ENCODE measurements around the gene OXCT2.
"Not testable (repeated sequence)": the region's sequence is repeated elsewhere in the genome, so short reads cannot be mapped to it uniquely, and the experiment has no call there.

The OXCT2 gene

GRCh38 chr1:39776400-39776713 is 5.2 kb upstream of the OXCT2 start:
- no peak for TF ChIP-seq CTCF (IDR thresholded peaks at IDR 0.05; ENCODE audit: low read length, missing control alignments)
- no peak for DNase-seq (ENCODE audit: low read depth)
- no peak overlapping the region for H3K4me3 ChIP-seq (replicated peaks; ENCODE audit: low read depth, low read length)

GRCh38 chr1:39775676-39776399 is 4.7 kb upstream of the OXCT2 start:
- H3K4me3 ChIP-seq (replicated peaks; ENCODE audit: low read depth, low read length); DNase-seq (ENCODE audit: low read depth): not testable (repeated sequence)

DNA sequence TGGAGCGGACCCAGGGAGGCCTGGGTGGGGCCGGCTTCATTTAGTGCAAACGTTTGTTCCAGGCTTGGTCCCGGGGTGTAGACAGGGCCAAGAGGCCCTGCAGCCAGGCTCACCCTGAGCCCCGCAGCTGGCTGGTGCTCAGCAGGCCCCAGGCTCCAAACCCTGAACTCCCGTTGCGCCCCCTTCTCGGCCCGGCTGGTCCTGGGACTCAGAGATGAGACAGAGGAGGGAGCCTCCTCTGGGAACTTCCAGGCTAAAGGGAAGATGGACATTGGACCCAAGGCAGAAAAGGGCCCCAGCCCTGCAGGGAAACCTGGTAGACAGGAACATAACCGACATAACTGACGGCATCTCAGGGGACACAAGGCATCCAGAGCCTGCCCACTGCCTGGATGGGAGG is 4.0 kb upstream of the OXCT2 start:
- DNase-seq (ENCODE audit: low read depth); H3K4me3 ChIP-seq (replicated peaks; ENCODE audit: low read depth, low read length): not testable (repeated sequence)

DNA sequence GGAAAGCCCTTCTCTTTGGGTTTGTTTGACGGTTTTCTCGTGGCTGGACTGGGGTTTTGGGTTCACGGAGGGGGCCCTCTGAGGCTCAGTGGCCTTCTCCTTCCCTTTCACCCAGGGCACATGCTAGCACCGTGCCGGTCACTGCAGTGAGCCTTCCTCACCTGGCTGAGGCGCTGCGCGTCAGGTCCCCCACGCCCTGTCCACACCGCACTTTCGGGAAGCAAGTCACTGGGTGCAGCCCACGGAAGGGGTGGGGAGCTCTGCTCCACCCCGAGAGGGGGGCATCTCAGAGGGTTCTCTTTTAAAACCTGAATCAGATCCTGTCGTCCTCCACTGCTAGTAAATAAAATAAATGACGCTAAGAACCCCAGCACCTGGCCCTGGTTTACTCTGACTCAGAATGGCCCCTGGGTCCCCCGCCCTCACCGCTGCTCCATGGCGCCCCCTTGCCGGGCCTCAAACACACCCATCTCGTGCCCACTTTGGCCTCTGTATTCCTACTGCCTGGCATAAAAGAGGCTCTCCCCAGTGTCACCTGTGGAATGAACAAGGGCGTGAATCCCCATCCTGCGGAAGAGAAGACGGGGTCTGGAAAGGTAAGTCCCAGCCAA is 2.3 kb upstream of the OXCT2 start:
- not testable (repeated sequence) for DNase-seq (ENCODE audit: low read depth); H3K4me3 ChIP-seq (replicated peaks; ENCODE audit: low read depth, low read length)

DNA sequence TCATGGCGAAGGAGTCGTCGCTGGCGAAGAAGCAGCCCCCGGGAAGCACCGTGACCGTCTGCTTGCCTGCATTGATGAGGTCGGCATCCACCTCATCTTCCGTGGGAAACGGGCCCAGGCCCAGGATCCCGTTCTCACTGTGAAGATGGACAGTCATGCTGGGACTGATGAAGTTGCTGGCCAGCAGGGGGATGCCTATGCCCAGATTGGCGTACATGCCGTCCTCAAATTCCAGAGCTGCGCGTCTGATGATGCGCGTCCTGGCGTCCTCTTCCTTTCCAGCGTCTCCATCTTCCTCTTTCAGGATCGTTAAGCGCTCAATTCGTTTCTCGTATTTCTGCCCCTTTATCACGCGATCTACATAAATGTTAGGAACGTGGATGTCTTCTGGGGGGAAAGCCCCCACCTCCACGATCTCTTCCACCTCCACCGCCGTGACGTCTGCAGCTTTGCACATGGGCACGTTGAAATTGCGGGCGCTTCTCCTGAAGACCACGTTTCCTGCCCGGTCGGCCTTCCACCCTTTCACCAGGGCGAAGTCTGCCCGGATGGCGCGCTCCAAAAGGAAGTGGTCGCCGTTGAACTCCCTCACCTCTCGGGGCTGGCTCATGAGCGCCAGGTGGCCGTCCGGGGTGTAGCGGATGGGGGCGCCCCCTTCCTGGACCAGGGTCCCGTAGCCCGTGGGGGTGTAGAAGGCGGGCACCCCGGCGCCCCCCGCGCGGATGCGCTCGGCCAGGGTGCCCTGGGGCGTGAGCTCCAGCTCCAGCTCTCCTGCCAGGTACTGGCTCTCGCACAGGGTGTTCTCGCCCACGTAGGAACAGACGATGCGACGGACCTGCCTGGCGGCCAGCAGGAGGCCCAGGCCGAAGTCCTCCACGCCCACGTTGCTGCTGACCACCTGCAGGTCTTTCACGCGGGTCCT is 787 bp downstream of the OXCT2 start:
- not testable (repeated sequence) for H3K4me3 ChIP-seq (replicated peaks; ENCODE audit: low read depth, low read length); DNase-seq (ENCODE audit: low read depth)

DNA sequence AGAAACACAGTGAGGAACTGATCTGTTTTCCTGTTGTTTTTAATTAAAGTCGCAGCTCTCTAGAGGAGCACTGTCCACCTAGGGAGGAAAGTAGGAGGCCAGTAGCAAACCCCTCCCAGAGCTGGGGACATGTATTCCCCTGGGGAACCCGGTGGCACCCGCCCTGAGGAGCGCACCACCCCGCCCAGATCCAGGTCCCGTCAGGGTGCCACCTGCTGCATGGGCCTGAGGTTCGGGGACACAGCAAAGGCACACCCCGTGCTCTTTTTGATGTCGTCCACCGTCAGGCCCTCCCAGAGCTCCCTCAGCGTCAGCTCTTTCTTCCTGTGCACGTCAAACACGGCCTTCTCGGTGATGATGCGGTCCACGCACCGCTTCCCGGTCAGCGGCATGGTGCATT is 1.6 kb downstream of the OXCT2 start:
- H3K4me3 ChIP-seq (replicated peaks; ENCODE audit: low read depth, low read length); DNase-seq (ENCODE audit: low read depth): not testable (repeated sequence)

GRCh38 chr1:39766466-39766865 is 4.7 kb downstream of the OXCT2 start:
- not testable (repeated sequence) for DNase-seq (ENCODE audit: low read depth); H3K4me3 ChIP-seq (replicated peaks; ENCODE audit: low read depth, low read length)

DNA sequence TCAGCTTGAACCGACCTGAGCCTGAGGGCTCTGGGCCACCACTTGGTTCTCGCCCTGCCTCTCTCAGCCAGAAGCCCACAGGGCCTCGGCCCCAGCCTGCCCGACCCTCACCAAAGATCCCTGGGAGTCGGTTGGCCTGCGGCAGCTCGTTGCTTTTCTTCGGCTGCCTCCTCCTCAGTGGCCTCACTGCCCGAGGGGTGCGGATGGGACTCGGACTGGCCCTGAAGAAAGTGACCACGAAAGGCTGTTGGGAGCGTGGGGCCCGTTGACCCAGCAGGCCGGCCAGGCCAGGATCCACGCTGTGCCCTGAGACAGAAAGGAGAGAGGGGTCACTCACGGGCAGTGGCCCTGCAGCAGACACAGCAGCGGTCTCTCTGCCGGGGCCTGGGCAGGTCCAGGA is 6.6 kb downstream of the OXCT2 start:
- DNase-seq (ENCODE audit: low read depth); H3K4me3 ChIP-seq (replicated peaks; ENCODE audit: low read depth, low read length): not testable (repeated sequence)

GRCh38 chr1:39763619-39764374 is 7.4 kb downstream of the OXCT2 start:
- not testable (repeated sequence) for H3K4me3 ChIP-seq (replicated peaks; ENCODE audit: low read depth, low read length); DNase-seq (ENCODE audit: low read depth)

- no peak for TF ChIP-seq CTCF (IDR thresholded peaks at IDR 0.05; ENCODE audit: low read length, missing control alignments)
- DNase-seq (ENCODE audit: low read depth), result no peak
- H3K4me3 ChIP-seq (replicated peaks; ENCODE audit: low read depth, low read length), result no peak overlapping the region
Measured at GRCh38 chr1:39762550-39763540, 8.3 kb downstream of the OXCT2 start.
